WERI-Rb-1 (cell line): Measurements from ENCODE around the gene DNM3.

ENCODE experiments used
- DNase-seq: peaks from one replicate; pipeline ENCODE4 v3.0.0-alpha.2; 2020
- H3K27ac ChIP-seq: fragments of 250-450 bp; sonication (Bioruptor Pico); 2 replicates; pipeline ENCODE4 v1.5.1; 2020; ENCODE audit warnings: mild to moderate bottlenecking, moderate library complexity
- H3K27me3 ChIP-seq: fragments of 250-450 bp; sonication (Bioruptor Pico); 2 replicates; pipeline ENCODE4 v1.5.1; 2021; ENCODE audit warnings: mild to moderate bottlenecking, low read depth, moderate library complexity; ENCODE audit not compliant: insufficient read depth, severe bottlenecking
- H3K36me3 ChIP-seq: fragments of 250-450 bp; sonication (Bioruptor Pico); 2 replicates; pipeline ENCODE4 v1.5.1; 2020; ENCODE audit warnings: mild to moderate bottlenecking, moderate library complexity
- H3K4me3 ChIP-seq: 2 replicates; pipeline ENCODE4 v1.5.1; 2011; ENCODE audit warnings: low read depth, mild to moderate bottlenecking, control low read depth, low read length
- H3K9me3 ChIP-seq: fragments of 250-450 bp; sonication (Bioruptor Pico); 2 replicates; pipeline ENCODE4 v1.5.1; 2021; ENCODE audit warnings: mild to moderate bottlenecking, moderate library complexity; ENCODE audit not compliant: severe bottlenecking
- TF ChIP-seq, protein P1 (sequence below): IDR thresholded peaks from 2 replicates; pipeline ENCODE4 v1.5.1; 2011; ENCODE audit warnings: low read depth, mild to moderate bottlenecking, control low read depth, inconsistent platforms, low read length

Gene DNM3

DNA sequence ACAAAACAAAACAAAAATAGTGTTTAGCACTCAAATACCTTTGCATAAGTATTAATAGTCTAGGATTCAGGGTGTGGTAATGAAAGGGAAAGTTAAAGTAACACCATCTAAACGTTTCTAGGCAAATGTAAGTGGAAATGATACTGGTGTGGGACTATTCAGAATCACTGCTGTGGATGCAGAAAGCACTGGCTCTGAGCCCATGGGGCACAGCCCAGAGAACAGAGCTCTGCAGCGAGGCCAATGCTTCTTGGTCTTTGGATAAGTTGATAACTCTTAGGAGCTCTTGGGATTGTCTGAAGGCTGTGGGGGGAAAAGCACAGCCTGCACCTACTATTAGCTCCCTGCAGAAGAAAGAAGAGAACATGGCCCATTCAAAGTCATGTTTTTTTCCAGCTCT, 21.4 kb upstream of the DNM3 start:
- no peak for DNase-seq
- TF ChIP-seq, protein P1, sequence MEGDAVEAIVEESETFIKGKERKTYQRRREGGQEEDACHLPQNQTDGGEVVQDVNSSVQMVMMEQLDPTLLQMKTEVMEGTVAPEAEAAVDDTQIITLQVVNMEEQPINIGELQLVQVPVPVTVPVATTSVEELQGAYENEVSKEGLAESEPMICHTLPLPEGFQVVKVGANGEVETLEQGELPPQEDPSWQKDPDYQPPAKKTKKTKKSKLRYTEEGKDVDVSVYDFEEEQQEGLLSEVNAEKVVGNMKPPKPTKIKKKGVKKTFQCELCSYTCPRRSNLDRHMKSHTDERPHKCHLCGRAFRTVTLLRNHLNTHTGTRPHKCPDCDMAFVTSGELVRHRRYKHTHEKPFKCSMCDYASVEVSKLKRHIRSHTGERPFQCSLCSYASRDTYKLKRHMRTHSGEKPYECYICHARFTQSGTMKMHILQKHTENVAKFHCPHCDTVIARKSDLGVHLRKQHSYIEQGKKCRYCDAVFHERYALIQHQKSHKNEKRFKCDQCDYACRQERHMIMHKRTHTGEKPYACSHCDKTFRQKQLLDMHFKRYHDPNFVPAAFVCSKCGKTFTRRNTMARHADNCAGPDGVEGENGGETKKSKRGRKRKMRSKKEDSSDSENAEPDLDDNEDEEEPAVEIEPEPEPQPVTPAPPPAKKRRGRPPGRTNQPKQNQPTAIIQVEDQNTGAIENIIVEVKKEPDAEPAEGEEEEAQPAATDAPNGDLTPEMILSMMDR = no peak
- Histone ChIP-seq H3K27me3 (no peaks in the 10 kb centered on the region), H3K4me3 (no peak overlapping the region), H3K36me3 (no peaks in the 10 kb centered on the region), H3K27ac (no peak overlapping the region), H3K9me3 (no peaks in the 10 kb centered on the region)

- Histone ChIP-seq H3K36me3 (no peaks in the 10 kb centered on the region), H3K27ac (no peak overlapping the region), H3K9me3 (peaks cover 18% of the 10 kb centered on the region), H3K4me3 (no peak overlapping the region), H3K27me3 (no peaks in the 10 kb centered on the region)
- TF ChIP-seq, protein P1 = no peak
- DNase-seq = no peak
Observed at GRCh38 chr1:171826973-171827372, 14.3 kb upstream of the DNM3 start.

- DNase-seq = no peak
- peaks cover 18% of the 10 kb centered on the region for H3K9me3 ChIP-seq
Observed at GRCh38 chr1:171828794-171829193, 12.5 kb upstream of the DNM3 start.

DNA sequence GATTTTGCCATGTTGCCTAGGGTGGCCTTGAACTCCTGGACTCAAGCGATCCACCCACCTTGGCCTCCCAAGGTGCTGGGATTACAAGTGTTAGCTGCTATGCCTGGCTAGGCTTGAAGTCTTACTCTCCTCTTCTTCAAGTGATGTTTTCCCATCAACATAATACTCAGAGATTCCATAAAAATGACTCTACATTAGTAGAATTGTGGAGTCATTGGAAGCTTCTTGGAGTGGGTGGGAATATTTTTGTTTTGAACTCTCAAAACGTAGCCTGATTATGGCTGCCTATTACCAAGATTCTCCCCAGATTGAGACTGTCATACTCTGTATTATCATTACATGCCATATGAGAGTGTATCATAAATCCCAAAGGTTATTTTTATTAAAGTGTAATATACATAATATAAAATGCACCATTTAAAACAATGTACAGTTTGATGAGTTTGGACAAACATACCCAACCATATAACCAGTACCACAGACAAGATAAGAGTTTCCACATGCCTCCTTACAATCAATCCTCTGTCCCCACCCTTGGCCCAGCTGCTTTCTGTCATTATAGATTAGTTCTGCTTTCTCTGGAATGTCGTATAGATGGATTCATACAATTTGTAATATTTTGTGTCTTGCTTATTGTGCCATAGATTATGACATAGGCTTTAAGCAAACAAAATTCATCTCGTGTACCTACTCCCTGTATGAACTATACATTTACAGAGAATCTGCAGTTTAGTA, 8.0 kb upstream of the DNM3 start:
- DNase-seq = no peak
- Histone ChIP-seq H3K27me3 (no peaks in the 10 kb centered on the region), H3K27ac (no peak overlapping the region), H3K4me3 (no peak overlapping the region), H3K9me3 (no peaks in the 10 kb centered on the region), H3K36me3 (no peaks in the 10 kb centered on the region)
- TF ChIP-seq, protein P1 = no peak

More at GRCh38 chr1:171828794-171829193, 12.5 kb upstream of the DNM3 start:
- no peaks in the 10 kb centered on the region for H3K27me3 ChIP-seq
- TF ChIP-seq, protein P1 = no peak
- no peak overlapping the region for H3K4me3 ChIP-seq
- no peaks in the 10 kb centered on the region for H3K36me3 ChIP-seq
- H3K27ac ChIP-seq = no peak overlapping the region

GRCh38 chr1:171834821-171835220, 6.5 kb upstream of the DNM3 start:
- TF ChIP-seq, protein P1 = no peak
- DNase-seq = no peak
- no peak overlapping the region for H3K27ac ChIP-seq
- H3K27me3 ChIP-seq = no peaks in the 10 kb centered on the region
- H3K36me3 ChIP-seq = no peaks in the 10 kb centered on the region
- H3K4me3 ChIP-seq = no peak overlapping the region
- no peaks in the 10 kb centered on the region for H3K9me3 ChIP-seq

DNA sequence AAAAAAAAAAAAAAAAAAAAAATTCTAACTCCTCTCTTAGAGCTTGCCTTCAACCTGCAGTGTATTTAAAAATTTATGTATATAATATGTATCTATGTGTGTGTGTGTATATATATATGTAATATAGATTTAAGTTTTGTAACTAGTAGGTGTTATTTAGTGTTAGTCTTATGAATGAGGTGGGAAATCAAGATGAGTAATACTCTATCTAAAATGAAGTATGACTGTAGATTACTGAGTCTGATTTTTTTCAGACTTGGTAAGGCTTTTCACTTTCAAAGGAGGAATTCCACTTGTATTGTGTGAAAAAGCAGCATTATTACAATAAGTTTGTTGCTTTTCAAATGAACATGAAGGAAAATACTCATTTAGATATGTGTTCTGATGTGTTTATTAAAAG, 5.4 kb upstream of the DNM3 start:
- no peak for DNase-seq
- Histone ChIP-seq H3K36me3 (no peaks in the 10 kb centered on the region), H3K27me3 (no peaks in the 10 kb centered on the region), H3K9me3 (no peaks in the 10 kb centered on the region), H3K4me3 (no peak overlapping the region), H3K27ac (no peak overlapping the region)
- TF ChIP-seq, protein P1 = no peak
